ENCODE results near the gene HRH2.
A peak's percentile ranks its signal among the peaks of the same experiment; 100 is the strongest.
"Not testable (repeated sequence)": the region's sequence is repeated elsewhere in the genome, so short reads cannot be mapped to it uniquely, and the experiment has no call there.

HRH2 gene

DNA sequence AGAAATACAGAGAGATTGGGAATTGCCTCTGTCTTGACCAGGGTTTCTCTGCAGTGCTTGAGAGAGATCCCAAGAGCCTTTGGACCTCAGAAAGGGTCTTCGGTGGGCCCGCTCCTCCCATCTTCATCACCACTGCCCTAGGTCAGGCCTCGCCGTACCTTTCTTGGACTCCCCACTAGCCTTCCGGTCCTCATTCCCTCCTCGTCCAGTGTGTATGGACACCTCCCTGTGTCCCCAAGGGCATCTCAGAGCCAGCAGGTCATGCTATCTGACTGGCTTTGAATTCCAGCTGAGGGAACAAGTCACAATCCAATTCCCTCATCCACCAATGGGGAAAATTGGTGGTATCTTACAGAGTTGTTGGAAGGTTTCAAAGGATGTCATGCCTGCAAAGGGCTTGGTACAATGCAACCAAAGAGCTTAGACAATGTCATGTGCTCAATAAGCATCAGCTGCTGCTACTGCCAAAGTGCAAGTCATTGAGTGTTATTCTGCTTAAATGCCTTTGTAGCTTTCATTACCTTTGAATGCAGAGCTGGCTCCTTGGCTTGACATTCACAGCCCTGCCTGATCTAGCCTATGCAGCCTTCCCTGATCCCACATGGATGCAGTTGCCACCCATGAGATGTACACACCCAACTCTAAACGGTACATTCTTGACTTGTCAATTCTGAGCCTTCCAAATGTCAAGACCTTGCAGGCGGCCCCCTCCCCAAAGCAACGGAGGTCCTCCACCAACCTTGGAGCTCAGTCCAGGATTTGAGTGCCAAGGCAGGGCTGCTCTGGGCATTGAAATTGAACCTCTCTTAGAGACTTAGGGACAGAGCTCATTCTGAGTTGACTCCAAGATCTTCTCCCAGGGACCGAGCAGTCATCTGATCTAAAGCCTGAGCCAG, 58.0 kb downstream of the HRH2 start:
- no peak for DNase-seq

DNA sequence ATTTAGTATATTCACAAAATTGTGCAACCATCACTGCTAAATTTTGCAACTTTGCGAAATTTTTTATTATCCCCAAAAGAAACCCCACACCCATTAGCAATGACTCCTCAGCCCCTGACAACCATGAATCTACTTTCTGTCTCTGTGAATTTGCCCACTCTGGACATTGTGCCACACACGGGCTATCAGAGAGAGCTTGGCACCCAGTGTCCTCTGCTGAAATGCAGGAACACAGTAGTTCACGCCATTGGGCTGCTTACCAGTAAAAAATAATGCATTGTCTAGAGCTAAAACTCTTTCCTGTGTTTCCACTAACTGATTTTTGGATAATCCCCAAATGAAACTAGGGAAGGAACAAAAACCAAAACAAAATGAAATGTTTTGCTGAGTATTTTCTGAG, 60.0 kb downstream of the HRH2 start:
- no peak for DNase-seq

DNA sequence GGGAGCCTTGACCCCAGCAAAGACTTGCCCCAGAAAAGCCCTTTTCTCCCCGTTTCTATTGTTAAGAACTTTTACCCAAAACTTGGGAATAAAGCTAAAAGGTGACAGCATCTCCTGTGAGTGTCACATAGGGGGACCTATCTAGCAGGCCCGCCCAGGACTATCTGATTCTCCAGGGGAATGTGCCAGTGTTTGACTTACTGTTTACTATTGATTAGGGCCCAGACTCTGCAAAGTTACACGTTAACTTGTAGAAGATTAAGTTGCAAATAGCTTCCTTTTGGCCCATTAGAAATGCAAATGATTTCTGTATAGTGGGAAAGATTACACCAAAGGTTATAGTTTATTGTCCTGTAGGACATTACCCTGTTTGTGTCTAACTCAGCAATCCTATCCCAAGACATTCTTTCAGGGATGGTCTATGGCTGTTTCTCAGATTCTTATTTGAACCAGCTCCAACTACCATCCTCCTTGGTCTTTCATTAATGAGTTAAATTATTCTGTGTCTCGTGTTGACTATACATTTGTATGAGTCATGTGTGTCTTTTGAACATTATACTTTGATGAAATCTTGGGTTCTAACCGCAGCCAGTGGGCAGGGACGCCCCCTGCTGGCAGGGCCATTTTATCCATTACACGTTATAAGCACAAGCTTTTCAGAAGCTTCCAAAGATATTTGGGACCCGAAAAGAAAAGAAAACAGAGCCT, 60.7 kb downstream of the HRH2 start:
- DNase-seq, result peak; percentile 27

DNA sequence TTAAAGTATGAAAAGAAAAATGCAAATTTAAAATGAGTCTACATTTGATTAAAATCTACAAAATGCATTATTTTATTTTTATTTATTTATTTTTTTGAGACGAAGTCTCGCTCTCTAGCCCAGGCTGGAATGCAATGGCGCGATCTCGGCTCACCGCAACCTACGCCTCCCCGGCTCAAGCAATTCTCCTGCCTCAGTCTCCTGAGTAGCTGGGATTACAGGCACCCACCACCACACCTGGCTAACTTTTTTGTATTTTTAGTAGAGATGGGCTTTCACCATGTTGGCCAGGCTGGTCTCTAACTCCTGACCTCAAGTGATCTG, 61.2 kb downstream of the HRH2 start:
- not testable (repeated sequence) for DNase-seq

DNA sequence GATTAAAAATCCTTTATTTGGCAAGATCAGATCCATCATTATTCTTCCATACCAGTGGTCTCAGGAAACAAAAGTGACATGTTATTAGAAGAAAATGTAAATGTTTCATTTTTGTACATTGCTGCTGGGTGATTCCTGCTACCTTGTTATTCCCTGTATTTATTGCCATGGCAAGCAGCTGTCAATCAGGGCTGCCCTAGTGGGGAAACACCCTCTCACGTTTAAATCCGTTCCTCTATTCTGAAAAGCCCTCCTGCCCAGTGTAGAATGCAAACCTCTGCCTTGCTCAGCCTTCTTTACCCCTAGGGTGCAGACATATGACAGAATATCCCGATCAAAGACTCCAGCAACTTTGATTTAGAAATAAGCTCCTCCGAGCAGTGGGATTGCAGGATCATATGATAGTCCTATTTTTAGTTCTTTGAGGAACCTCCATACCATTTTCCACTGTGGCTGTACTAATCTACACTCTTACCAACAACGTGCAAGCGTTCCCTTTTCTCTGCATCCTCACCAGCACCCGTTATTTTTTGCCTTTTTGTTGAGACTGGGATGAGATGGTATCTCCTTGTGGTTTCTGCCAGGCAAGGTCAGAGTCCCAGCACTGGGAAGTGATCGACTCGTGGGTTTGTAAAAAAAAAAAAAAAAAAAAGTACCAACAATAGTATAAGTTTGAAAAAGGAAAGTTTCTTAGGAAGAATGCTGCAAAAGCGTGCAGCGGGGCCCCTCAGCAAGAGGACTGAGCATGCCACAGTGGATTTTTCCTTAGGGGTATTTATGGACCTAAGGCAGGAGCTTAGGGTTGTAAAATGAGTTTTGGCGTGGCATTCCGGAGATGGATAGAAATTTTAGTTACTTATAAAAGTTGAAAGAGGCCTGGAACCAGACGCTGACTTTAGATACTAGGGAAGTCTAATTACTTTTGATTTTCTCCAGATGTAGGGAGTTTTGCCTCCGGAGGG, 66.7 kb downstream of the HRH2 start:
- DNase-seq, result no peak

DNA sequence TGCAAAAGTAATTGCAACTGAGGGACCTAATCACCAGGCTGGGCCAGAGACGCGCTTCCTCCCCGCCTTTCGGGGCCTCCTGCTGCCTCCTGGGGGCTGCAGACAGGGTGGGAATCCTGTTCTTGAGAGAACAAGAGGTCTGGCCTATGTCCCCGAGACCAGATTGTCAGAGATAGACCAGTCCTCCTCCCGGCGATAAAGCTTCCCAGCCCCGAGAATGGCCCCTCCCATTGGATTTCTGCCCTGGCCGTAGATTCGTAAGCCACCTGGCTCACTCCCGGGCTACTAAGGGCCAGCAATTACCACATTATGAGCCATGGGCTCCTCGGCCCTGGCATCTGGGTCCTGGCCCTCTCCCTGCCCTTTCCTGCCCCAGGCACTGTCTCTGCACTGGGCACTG, 70.4 kb downstream of the HRH2 start:
- DNase-seq, result no peak

DNA sequence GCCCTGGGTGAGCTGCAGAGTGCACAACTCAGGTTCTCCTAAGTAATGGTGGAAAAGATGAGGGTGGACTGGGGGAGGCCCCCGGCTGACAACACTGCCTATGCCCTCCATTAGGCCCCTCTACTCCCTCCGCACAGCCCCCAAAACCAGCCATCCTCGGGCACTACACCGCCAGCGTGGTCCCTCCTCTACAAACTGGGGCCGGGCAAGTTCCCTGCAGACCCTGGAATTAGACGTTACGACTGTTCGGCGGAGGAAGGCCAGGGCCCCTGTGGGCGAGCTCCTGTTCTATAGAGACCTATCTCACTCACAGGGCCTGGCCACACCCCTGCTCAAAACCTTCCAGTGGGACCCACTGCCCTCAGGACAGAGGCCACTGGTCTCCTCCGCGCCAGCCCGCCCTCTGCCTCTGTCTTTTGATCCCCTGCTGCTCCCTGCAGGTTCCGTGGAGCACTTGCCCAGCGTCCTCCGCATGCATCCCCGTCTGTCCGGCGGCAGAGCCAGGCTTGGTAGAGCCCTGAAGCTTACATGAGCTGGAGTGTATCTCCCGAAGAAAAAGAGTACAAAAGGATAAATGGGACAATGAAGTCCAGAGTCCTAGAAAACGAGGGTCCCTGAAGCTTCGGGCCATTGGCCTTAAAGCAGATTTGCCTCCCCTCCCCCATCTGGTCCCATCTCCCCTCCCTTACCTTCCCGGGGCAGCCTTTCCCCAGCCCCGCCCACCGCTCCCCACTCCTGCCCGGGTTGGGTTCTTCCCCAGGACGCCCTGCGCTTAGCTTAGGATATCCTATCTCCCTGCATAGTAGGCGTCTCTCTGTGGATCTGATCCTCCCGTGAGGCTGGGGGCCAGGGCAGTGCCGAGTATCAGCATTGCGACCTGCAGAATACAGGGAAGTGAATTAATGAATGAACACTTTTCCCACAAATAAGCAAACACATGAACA, 71.3 kb downstream of the HRH2 start:
- DNase-seq, result peak; percentile 3

DNA sequence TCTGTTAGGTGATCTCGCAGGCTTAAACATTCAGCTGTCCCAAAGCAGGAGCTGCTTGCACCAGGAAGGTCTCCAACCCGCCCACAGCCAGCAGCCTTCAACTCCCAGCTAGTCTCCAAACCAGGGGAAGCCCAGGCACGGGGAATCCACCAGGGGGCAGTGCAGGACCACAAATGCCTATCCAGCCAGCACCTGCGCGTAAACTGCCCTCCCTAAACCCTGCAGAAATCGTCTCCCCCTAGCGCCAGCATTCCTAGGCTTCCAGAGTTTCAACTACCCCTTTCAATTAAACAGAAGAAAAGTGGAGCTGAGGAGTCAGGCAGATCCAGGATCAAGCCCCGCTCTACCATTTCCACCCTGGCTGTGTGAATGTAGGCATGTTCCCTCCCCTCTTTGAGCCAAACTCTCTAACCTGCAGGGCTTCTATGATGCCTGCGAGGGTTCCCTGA, 72.0 kb downstream of the HRH2 start:
- DNase-seq, result peak; percentile 77

DNA sequence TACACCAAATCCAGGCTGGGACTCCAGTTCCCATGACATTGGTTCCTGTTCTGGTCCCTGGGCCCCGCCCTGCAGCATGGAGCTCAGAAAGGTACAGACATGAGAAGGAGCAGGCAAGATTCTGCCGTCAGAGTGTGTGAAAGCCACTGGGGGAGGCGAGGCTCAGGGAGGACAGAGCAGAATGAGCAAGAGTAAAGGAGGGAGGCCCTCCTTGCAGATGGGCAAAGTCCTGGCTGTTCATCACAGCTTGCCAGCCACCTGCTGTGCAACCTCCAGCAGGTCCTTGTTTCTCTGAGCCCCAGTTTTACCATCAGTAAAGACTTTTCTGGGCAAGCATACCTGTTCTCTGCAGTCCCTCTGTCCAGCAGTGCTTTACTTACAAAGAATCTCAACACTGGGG, 73.3 kb downstream of the HRH2 start:
- no peak for DNase-seq

DNA sequence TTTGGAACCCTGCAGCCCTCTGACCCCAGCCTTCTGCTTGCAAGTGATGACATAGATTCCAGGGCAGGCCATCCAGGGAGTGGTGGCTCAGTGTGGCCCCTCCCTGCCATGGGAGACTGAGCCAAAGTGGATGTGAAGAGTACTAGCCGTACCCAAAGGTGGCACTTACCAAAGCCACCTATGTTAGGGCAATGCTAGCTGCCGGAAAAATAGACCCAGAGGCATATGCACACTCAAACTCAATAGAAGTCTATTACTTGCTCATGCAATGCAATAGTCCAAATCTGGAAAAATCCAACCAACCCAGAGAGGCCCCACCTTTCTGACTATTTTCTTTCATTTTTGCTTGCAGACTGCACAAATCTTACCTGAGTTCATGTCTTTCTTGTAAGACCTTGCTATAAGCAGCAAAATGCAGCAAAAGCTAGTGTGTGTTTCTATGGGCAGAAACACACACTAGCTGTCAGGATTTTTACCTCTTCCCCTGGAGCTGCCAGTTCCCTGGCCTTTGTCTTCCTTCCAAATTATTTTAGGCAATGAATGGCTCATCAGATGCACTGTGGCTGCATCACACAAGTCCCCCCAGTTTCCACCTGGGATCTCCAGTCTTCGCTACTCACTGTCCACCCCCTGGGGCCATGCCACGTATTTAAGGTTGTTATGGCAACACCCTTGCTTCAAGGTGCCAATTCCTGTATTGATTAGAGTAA, 74.0 kb downstream of the HRH2 start:
- no peak for DNase-seq

DNA sequence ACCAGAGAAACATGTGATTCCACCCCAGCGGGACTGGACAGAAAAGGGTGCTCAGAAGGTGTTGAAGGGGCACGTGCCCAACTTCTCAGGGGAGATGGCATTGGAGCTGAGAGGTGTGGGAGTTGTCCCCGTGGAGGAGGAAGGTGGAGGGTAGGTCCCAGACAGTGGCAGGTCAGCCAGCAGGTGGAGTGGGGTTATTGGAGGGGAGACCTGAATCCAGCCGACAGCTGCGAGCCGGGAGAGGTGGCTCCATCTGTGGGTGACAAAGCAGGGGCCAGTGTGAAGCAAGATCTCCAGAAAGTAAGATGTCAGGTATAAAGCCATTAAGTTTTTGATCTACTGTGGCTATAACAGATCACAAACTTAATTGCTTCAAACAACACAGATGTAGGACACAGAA, 75.1 kb downstream of the HRH2 start:
- DNase-seq, result no peak

DNA sequence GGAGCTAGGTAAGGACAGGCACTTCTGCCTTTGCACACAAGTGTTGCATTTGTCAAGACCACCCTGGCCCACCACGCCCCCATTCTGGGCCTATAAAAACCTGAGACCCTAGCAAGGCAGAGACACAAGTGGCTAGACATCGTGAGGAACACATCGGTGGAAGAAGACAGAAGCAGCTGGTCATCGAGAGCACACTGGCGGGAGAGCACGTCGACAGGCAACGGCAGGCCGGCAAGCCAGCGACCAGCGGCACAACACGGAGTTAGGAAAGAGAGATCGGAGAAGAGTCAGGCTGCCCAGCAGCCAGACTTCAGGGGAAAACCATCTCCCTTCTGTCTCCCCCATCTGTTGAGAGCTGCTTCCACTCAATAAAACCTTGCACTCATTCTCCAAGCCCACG, 76.1 kb downstream of the HRH2 start:
- DNase-seq, result no peak

DNA sequence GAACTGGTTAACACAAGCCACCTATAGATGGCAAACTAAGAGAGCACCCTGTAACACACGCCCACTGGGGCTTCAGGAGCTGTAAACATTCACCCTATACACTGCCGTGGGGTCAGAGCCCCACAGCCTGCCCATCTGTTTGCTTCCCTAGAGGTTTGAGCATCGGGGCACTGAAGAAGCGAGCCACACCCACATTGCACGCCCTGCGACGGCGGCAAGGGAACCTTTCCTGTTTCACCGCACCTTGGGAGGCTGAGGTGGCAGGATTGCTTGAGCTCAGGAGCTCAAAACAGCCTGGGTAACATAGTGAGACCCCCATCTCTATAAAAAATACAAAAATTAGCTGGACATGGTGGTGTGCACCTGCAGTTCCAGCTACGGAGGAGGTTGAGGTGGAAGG, 76.6 kb downstream of the HRH2 start:
- DNase-seq, result no peak

DNA sequence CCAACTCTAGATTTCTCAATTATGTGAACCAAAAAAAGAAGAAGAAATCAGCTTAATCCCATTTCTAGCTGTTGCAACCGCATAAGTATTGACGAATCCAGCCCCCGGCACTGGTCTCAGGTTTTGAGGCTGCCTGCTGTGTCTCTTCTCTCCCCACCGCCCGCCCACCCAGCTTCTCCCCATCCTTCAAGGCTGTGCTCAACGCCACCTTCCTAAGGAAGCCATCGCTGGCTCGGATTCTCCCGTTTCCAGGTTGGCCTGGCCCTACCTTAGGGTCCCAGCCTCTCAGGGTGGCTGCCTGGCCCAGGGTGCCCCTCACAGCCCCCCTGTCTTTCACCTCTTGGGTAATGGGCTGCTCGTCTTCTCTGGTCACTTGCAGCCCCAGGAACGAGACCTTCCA, 77.8 kb downstream of the HRH2 start:
- DNase-seq, result no peak

DNA sequence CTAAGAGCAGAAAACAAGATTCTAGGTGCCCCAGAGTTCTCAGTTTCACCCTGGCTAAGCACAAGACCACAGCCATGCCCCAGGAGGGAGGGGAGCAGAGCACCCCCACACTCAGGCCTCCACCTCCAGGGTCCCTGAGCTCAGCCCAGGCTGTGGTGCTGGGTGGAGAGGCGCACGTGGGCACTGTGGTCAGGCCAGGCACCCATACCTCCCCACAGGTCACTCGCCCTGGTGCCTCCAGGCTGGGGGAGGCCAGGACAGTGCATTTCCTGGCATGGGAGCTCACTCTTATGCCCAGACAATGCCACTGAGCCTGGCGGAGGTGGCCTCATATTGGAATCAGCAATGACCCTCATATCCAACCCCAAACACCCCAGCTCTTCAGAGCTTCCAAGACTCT, 78.8 kb downstream of the HRH2 start:
- DNase-seq, result no peak

DNA sequence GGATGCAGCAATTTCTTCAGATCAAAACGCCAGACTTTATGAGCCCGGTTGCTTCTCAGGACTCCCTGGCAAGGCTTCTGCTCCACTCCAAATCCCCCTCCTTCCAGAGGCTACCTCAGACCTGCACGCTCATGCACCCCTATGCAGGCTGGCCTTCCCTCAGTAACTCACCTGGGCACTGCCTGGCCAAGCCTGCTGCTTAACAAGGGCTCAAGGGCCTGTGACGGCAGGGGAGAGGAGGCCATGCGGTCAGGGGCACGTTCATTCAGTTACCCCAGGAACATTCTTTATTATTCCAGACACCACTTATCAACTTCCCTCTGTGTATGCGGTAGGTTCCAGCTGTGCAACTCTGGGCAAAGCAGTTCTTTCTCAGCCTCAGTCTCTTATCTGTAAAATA, 79.6 kb downstream of the HRH2 start:
- DNase-seq, result no peak

DNA sequence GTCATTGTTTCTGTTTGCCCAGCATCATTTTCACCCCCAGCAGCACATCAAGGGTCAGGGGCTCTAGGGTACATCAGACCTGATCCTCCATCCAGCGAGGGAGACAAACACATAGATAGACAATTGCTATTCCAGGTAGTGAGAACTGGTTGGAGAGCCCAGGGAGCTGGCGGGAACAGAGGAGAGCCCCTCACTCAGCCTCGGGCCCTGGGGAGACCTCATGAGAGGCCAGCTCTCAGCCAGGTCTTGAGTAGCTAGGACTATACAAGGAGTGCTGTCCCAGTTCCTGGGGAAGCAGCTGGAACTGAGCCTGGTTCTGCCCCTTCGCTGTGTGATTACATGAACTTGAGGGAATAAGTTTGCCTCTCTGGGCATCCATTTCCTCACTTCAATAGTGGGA, 80.3 kb downstream of the HRH2 start:
- DNase-seq, result no peak

DNA sequence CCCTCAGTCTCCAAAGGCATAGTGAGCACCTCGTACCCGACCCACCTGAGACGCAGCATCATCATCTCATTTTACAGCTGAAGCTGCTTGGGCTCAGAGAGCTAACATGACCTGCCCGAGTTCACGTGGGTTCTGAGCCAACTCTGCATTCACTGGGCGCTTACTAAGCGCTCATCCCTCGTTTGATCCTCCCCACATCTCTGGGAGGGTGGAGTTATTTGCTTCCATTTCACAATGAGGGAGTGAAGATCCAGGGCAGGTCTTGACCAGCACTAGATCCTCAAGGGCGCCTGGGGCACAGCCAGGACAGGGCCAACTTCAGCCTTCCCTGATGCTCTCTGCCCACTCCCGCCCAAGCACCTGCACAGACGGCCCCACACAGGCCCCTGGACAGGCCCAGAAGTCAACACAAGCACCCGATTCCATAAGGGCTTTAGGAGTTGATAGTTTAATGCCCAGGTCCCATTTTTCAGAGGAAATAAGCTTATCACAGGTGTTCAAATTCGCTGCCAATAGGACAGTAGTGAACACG, 80.8 kb downstream of the HRH2 start:
- no peak for DNase-seq

DNA sequence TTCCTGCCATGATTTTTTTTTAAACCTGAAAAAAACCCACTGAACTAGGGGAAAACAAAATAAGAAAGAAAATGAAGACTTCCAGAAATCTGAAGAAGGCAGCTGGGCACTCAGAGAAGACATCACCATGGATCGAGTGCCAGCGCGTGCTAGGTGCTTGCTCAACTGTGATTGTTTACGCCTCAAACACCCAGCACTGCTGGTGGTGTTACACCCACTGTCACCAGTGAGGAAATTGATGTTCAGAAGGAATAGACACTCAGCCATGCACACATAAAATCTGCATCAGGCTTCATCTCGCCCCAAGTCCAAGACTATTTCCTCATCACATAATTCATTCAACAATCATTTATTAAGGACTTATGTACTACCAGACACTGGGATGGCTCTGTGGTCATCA, 82.1 kb downstream of the HRH2 start:
- DNase-seq, result no peak

DNA sequence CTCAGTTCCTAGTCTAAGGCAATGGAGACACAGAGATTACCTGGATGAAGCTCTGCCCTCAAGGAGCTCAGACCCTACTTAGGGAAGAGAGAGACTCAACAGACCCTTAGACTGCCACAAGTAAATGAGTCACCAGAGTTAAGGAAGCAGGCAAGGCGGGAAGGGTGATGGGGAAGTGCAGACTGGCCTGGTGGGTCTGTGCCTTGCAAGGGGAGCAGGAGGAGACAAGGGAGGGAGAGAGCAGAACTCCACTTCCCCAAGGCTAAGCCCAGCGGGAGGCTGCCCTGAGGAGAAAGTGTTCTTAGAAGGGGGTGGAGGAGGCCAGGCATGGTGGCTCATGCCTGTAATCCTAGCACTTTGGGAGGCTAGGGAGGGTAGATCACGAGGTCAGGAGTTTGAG, 83.7 kb downstream of the HRH2 start:
- DNase-seq, result no peak
